ENCODE data around the gene BOK.

- TF ChIP-seq POLR2AphosphoS5 (IDR thresholded peaks at IDR 0.05; ENCODE audit: low read depth, low read length) = no peak
- TF ChIP-seq POLR2A (IDR thresholded peaks at IDR 0.05; ENCODE audit: low read depth, low read length) = no peak
- TF ChIP-seq TAF1 (IDR thresholded peaks at IDR 0.05; ENCODE audit: borderline replicate concordance, low read depth, low read length) = no peak
These were observed 47.6 kb downstream of the BOK start for GRCh38 chr2:241606186-241606585.

All from GM12892 (cell line).